HEK293T (cell line): Measurements from ENCODE around the gene NEK8.

Experiments
- ELF4 ChIP-seq: fragments of 450-650 bp; IDR thresholded peaks from 2 replicates; pipeline ENCODE4 v1.6.1; 2017; ENCODE audit warnings: antibody characterized with exemption
- FOXM1 ChIP-seq: fragments of 450-650 bp; IDR thresholded peaks from 2 replicates; pipeline ENCODE4 v1.6.1; 2017; ENCODE audit warnings: mild to moderate bottlenecking, borderline replicate concordance
- HDGF ChIP-seq: fragments of 450-650 bp; IDR thresholded peaks from 2 replicates; pipeline ENCODE4 v1.6.1; 2017; ENCODE audit warnings: antibody characterized with exemption, borderline replicate concordance
- NFRKB ChIP-seq: fragments of 450-650 bp; IDR thresholded peaks from 2 replicates; pipeline ENCODE4 v1.6.1; 2016; ENCODE audit warnings: mild to moderate bottlenecking, moderate library complexity
- SUZ12 ChIP-seq: fragments of 450-650 bp; IDR thresholded peaks from 2 replicates; pipeline ENCODE4 v1.6.1; 2016; ENCODE audit warnings: mild to moderate bottlenecking
- TARDBP ChIP-seq: fragments of 450-650 bp; IDR thresholded peaks from 2 replicates; pipeline ENCODE4 v1.6.1; 2016

- TF ChIP-seq ELF4 (no peak), NFRKB (no peak), TARDBP (no peak), SUZ12 (no peak), HDGF (no peak), FOXM1 (no peak)
Observed at GRCh38 chr17:28763804-28764266, 35.2 kb downstream of the NEK8 start.
